ENCODE data around the gene FNDC11.

GRCh38 chr20:63549679-63550282, 4.2 kb upstream of the FNDC11 start:
- TF ChIP-seq CTCF (IDR thresholded peaks at IDR 0.05) (no peak), POLR2A (IDR thresholded peaks at IDR 0.05; ENCODE audit: low read length) (no peak), MAX (IDR thresholded peaks at IDR 0.05) (no peak), MYC (IDR thresholded peaks at IDR 0.05; ENCODE audit: borderline replicate concordance, low read length) (no peak), TP53 (CRISPR knock-in tag; IDR thresholded peaks at IDR 0.05) (no peak)
